Transverse colon (tissue), 4 donors: ENCODE data around the gene METAP1. TPM values are rescaled to one million over a fixed set of nuclear protein-coding genes. Genes with fewer than 3 reads are reported as not detected.
"Not testable (repeated sequence)": the region's sequence is repeated elsewhere in the genome, so short reads cannot be mapped to it uniquely, and the experiment has no call there.

Experiments
- DNase-seq: peaks from one replicate; pipeline ENCODE4 v3.0.0-alpha.2; 2019
- H3K27ac ChIP-seq, 4 donors: fragments of 200-600 bp; sonication (generic); 2 replicates each; pipeline ENCODE4 v1.5.1; 2016 to 2018; ENCODE audit warnings: inconsistent platforms in 4 of 4
- H3K27me3 ChIP-seq: fragments of 200-600 bp; sonication (generic); 2 replicates; pipeline ENCODE4 v1.5.1; 2017; ENCODE audit warnings: inconsistent platforms
- H3K36me3 ChIP-seq, 4 donors: fragments of 200-600 bp; sonication (generic); 2 replicates each; pipeline ENCODE4 v1.5.1; 2017 to 2019; ENCODE audit warnings: inconsistent platforms in 4 of 4
- H3K4me1 ChIP-seq, 4 donors: fragments of 200-600 bp; sonication (generic); 2 replicates each; pipeline ENCODE4 v1.5.1; 2017 to 2020; ENCODE audit warnings: inconsistent platforms in 4 of 4
- H3K4me3 ChIP-seq, 4 donors: fragments of 200-600 bp; sonication (generic); 1 replicate in 1 of 4; 2 replicates in 3 of 4; pipeline versions ENCODE4 v1.5.1 to v1.6.1; 2017 to 2019; ENCODE audit warnings: inconsistent platforms in 4 of 4
- H3K9me3 ChIP-seq, 2 donors: fragments of 200-600 bp; sonication (generic); 2 replicates each; pipeline ENCODE4 v1.5.1; 2017 to 2019; ENCODE audit warnings: inconsistent platforms in 2 of 2
- EP300 ChIP-seq: sonication (generic); formaldehyde crosslinking; IDR thresholded peaks from one replicate; pipeline ENCODE4 v1.6.1; 2017; ENCODE audit warnings: antibody characterized with exemption, low read depth
- POLR2A ChIP-seq: fragments of 450-650 bp; IDR thresholded peaks from one replicate; pipeline ENCODE4 v1.6.1; 2016; ENCODE audit warnings: antibody characterized with exemption, mild to moderate bottlenecking, moderate library complexity
- POLR2AphosphoS5 ChIP-seq, 3 donors: sonication (generic); formaldehyde crosslinking; IDR thresholded peaks; one replicate each; pipeline ENCODE4 v1.6.1; 2016; ENCODE audit warnings: antibody characterized with exemption in 3 of 3
- WGBS, 2 donors: methylation state at CpG; one replicate each; pipeline ENCODE4 v1.1.5; 2018; ENCODE audit warnings: low coverage in 1 of 2; 5-methylcytosine and 5-hydroxymethylcytosine counted together
- in situ Hi-C, 4 donors: fragments of 200-750 bp; cut with MboI; loops; one replicate each; pipeline versions ENCODE4 v1.15.0 to v1.15.1; 2017; ENCODE audit warnings: low sequenced_read_pairs in 3 of 4, low pct_ligation_motif_present in 1 of 4, low pct_unique_long_range_greater_than_20kb in 1 of 4
- intact Hi-C: fragments of 100-400 bp; cut with DNase I; formaldehyde crosslinking; loops from one replicate; pipeline ENCODE4 v1.15.1; 2023; ENCODE audit warnings: low total_unique reads
- total RNA-seq, 4 donors: library from RNA; depleted of rRNA; stranded (reverse); fragments of >200 nt; gene quantifications; one replicate each; pipeline ENCODE4 v1.1.0, GENCODE V29; 2016
- TF ChIP-seq, protein P1 (sequence below), 5 experiments: fragments of 200-600 bp in 3 of 5; fragments of 450-650 bp in 2 of 5; sonication (generic) in 3 of 5; IDR thresholded peaks; 1 replicate in 2 of 5; 2 replicates in 3 of 5; pipeline ENCODE4 v1.5.1; 2016 to 2017; ENCODE audit warnings: antibody characterized with exemption in 5 of 5, inconsistent platforms in 3 of 5, mild to moderate bottlenecking in 2 of 5, moderate library complexity in 1 of 5

The METAP1 gene
- total RNA-seq, 4 donors from 2014 or later, result 34.8 to 66.1 (median 55.9) TPM

DNA sequence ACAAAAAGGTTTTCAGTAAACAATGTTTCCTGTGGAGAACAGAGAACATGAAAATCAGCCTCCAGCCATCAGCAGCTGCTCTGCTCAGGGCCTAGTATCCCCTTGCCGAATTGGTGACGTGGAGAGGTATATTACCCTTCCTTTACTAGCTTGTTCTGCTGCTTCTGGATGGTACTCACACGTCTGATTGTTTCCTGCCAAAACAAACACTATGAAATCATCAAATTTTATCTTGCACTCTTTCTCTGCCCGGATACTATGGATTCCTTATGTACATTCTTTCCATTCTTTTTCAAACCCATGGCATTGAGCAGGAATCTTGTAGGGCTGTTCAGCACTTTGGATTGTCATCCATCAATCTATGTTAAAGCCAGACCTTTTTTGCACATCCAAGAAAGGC, 18.8 kb upstream of the METAP1 start:
- in situ Hi-C loops, result no loop called here
- Histone ChIP-seq H3K27ac (no peak overlapping the region), H3K4me1 (no peaks in the 10 kb centered on the region), H3K36me3 (no peaks in the 10 kb centered on the region), H3K27me3 (no peaks in the 10 kb centered on the region), H3K4me3 (no peak overlapping the region), H3K9me3 (no peaks in the 10 kb centered on the region)
- WGBS, 2 donors, result 52 to 68% methylated on average over 4 of the region's 4 CpGs
- intact Hi-C loops, result no loop called here
- TF ChIP-seq EP300, result no peak
- TF ChIP-seq, protein P1, sequence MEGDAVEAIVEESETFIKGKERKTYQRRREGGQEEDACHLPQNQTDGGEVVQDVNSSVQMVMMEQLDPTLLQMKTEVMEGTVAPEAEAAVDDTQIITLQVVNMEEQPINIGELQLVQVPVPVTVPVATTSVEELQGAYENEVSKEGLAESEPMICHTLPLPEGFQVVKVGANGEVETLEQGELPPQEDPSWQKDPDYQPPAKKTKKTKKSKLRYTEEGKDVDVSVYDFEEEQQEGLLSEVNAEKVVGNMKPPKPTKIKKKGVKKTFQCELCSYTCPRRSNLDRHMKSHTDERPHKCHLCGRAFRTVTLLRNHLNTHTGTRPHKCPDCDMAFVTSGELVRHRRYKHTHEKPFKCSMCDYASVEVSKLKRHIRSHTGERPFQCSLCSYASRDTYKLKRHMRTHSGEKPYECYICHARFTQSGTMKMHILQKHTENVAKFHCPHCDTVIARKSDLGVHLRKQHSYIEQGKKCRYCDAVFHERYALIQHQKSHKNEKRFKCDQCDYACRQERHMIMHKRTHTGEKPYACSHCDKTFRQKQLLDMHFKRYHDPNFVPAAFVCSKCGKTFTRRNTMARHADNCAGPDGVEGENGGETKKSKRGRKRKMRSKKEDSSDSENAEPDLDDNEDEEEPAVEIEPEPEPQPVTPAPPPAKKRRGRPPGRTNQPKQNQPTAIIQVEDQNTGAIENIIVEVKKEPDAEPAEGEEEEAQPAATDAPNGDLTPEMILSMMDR (IDR thresholded peaks at IDR 0.05), result no peak
- TF ChIP-seq POLR2AphosphoS5 (IDR thresholded peaks at IDR 0.05), result no peak
- no peak for TF ChIP-seq POLR2A
- DNase-seq, result no peak

DNA sequence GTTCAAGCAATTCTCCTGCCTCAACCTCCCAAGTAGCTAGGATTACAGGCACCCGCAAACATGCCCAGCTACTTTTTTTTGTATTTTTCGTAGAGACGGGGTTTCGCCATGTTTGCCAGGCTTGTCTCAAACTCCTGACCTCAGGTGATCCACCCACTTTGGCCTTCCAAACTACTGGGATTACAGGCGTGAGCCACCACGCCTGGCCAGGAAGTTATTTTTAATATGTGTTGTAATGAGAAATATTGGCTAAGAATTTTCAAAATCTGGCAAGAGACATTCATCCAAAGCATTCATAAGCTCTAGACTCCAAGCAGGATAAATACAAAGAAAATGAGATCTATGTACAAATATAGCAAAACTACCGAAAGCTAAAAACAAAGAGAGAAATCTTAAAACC, 18.0 kb upstream of the METAP1 start:
- no peaks in the 10 kb centered on the region for H3K4me1 ChIP-seq
- in situ Hi-C loops, result no loop called here
- H3K4me3 ChIP-seq, result no peak overlapping the region
- H3K36me3 ChIP-seq, result no peaks in the 10 kb centered on the region
- intact Hi-C loops, result no loop called here
- no peak overlapping the region for H3K27ac ChIP-seq
- TF ChIP-seq EP300 (no peak), POLR2AphosphoS5 (IDR thresholded peaks at IDR 0.05) (no peak), POLR2A (no peak)
- TF ChIP-seq, protein P1 (IDR thresholded peaks at IDR 0.05), result no peak
- no peaks in the 10 kb centered on the region for H3K9me3 ChIP-seq
- 92 to 100% methylated on average over 2 to 7 of the region's 7 CpGs for WGBS, 2 donors
- H3K27me3 ChIP-seq, result no peaks in the 10 kb centered on the region
- DNase-seq, result no peak

- Histone ChIP-seq H3K4me1 (no peaks in the 10 kb centered on the region), H3K27me3 (no peaks in the 10 kb centered on the region), H3K36me3 (no peaks in the 10 kb centered on the region), H3K27ac (no peak overlapping the region), H3K4me3 (no peak overlapping the region), H3K9me3 (no peaks in the 10 kb centered on the region)
- intact Hi-C loops, result no loop called here
- in situ Hi-C loops, result no loop called here
- DNase-seq, result no peak
- TF ChIP-seq POLR2AphosphoS5 (IDR thresholded peaks at IDR 0.05), result no peak
- TF ChIP-seq EP300, result no peak
- TF ChIP-seq POLR2A, result no peak
- TF ChIP-seq, protein P1 (IDR thresholded peaks at IDR 0.05), result no peak
- WGBS, 2 donors, result 44 to 62% methylated on average over 2 of the region's 2 CpGs
Observed at GRCh38 chr4:98987720-98988119, 7.8 kb upstream of the METAP1 start.

GRCh38 chr4:98992835-98993234, 2.7 kb upstream of the METAP1 start:
- H3K4me3 ChIP-seq, H3K9me3 ChIP-seq, H3K36me3 ChIP-seq, DNase-seq, H3K27me3 ChIP-seq, H3K27ac ChIP-seq, intact Hi-C loops: not testable (repeated sequence)
- WGBS, 2 donors, result 100% methylated on average over 2 of the region's 2 CpGs; no CpG with 5 or more reads in 1 of the 2 donors
- peaks cover 6 to 22% (median 18%) of the 10 kb centered on the region in 4 donors for H3K4me1 ChIP-seq
- in situ Hi-C loops, result loop anchor here in 2 of 4 donors (10.0 kb wide), 3 partner anchors 58 to 412 kb away; no protein-coding TSS in a partner anchor
